Retinal pigment epithelial cell (primary cell): ENCODE data around the gene CYP2B6.

Source experiments
- DNase-seq: peaks from one replicate; pipeline ENCODE4 v3.0.0-alpha.2; 2010; ENCODE audit warnings: low read depth
- H3K4me3 ChIP-seq: 2 replicates; pipeline ENCODE4 v1.5.1; 2011; ENCODE audit warnings: mild to moderate bottlenecking, low read length, control low read depth, moderate library complexity
- CTCF ChIP-seq: conservative IDR thresholded peaks from 2 replicates; pipeline ENCODE4 v1.5.1; 2011; ENCODE audit warnings: low read depth, low read length, control low read depth, inconsistent platforms

The CYP2B6 gene

GRCh38 chr19:40990972-40991381 lies at the start of gene CYP2B6:
CYP2B6 (plus strand) TSS chr19:40991282; CDS start chr19:40991306, 24 bp downstream.
- TF ChIP-seq CTCF = no peak
- no peak for DNase-seq

GRCh38 chr19:40941481-40942219 lies 49.4 kb upstream of the CYP2B6 start:
- DNase-seq = no peak
- TF ChIP-seq CTCF = no peak
- H3K4me3 ChIP-seq = no peak overlapping the region

More at GRCh38 chr19:40990972-40991381, at the start of gene CYP2B6:
- no peak within 1 kb of the TSS for H3K4me3 ChIP-seq

GRCh38 chr19:40945645-40946044 lies 45.4 kb upstream of the CYP2B6 start:
- TF ChIP-seq CTCF = no peak
- H3K4me3 ChIP-seq = no peak overlapping the region
- DNase-seq = no peak

- no peak for TF ChIP-seq CTCF
- DNase-seq = no peak
- no peak overlapping the region for H3K4me3 ChIP-seq
These were observed 44.0 kb upstream of the CYP2B6 start for GRCh38 chr19:40947114-40947513.

- DNase-seq = no peak
- H3K4me3 ChIP-seq = no peak overlapping the region
These were observed 43.5 kb upstream of the CYP2B6 start for GRCh38 chr19:40947573-40947972.

GRCh38 chr19:40948580-40949299 lies 42.3 kb upstream of the CYP2B6 start:
- H3K4me3 ChIP-seq = no peak overlapping the region
- TF ChIP-seq CTCF = no peak
- DNase-seq = no peak

More at GRCh38 chr19:40947573-40947972, 43.5 kb upstream of the CYP2B6 start:
- no peak for TF ChIP-seq CTCF
